Psoas muscle (tissue), 8 donors: Measurements from ENCODE around the gene KRTAP10-12. TPM values are rescaled to one million over a fixed set of nuclear protein-coding genes. Genes with fewer than 3 reads are reported as not detected.

Experiments used
- ATAC-seq, 4 donors: fragments of 200-7000 bp; cut with Tn5 transposase; one replicate each; pipeline ENCODE4 v1.9.1; 2020; ENCODE audit warnings: moderate library complexity in 3 of 4, mild to moderate bottlenecking in 2 of 4
- DNase-seq, 2 donors: peaks; one replicate each; pipeline ENCODE4 v3.0.0-alpha.2; 2020
- H3K27ac ChIP-seq: fragments of 200-600 bp; one replicate; pipeline ENCODE4 v1.8.0; 2022
- H3K27me3 ChIP-seq, 3 donors: fragments of 200-600 bp in 1 of 3; one replicate each; pipeline versions ENCODE4 v1.6.1 to v1.8.0; 2013 to 2022; ENCODE audit warnings: low read length in 2 of 3, mild to moderate bottlenecking in 2 of 3, moderate library complexity in 1 of 3; ENCODE audit not compliant: insufficient read depth in 3 of 3
- H3K36me3 ChIP-seq, 2 donors: fragments of 200-600 bp in 1 of 2; one replicate each; pipeline versions ENCODE4 v1.6.1 to v1.8.0; 2013 to 2022; ENCODE audit warnings: low read depth in 1 of 2, mild to moderate bottlenecking in 1 of 2, moderate library complexity in 1 of 2; ENCODE audit not compliant: insufficient read depth in 1 of 2
- H3K4me1 ChIP-seq: fragments of 200-600 bp; one replicate; pipeline ENCODE4 v1.8.0; 2022
- H3K4me3 ChIP-seq: fragments of 200-600 bp; one replicate; pipeline ENCODE4 v1.8.0; 2022; ENCODE audit warnings: mild to moderate bottlenecking
- H3K9me3 ChIP-seq: fragments of 200-600 bp; one replicate; pipeline ENCODE4 v1.8.0; 2022
- WGBS, 3 donors: extraction: QIAGEN DNeasy Blood & Tissue Kit; methylation state at CpG; one replicate each; pipeline versions ENCODE4 v1.1.6 to v1.1.7; 2013; 5-methylcytosine and 5-hydroxymethylcytosine counted together
- intact Hi-C, 2 donors: fragments of 100-400 bp; cut with DNase I; formaldehyde crosslinking; loops; one replicate each; pipeline versions ENCODE4 v1.11.0 to v1.14.2; 2022
- polyA plus RNA-seq, 3 donors: library from polyadenylated mRNA; stranded (reverse); fragments of 200-250 nt; gene quantifications; one replicate each; pipeline ENCODE4 v1.2.3, GENCODE V29; 2013
- total RNA-seq, 4 donors: library from RNA; stranded (reverse); fragmentation: NEBNext Ultra II Directional in 2 of 4; extraction: Animal tissue kit (Norgen Biotek cat#: 25700) in 2 of 4; gene quantifications; one replicate each; pipeline versions ENCODE4 v1.2.1 to v1.2.4, GENCODE V29; 2021 to 2023
- TF ChIP-seq, protein P1 (sequence below): fragments of 200-600 bp; IDR thresholded peaks from one replicate; pipeline ENCODE4 v1.8.0; 2022; ENCODE audit warnings: antibody characterized with exemption
- donor health status: healthy with polysubstance abuse.
- donor health status: DM: no; HTN: no; CAD: no; lungs with moderate emphysema.
- donor health status: Bipolar disorder and iron deficiency.
- donor health status: healthy.
- donor health status: DM: yes; HTN: yes; CAD: no.
- donor health status: DM: no; HTN: no; CAD: no.
- donor health status: DM: no; HTN: no; CAD: no.
- donor health status: DM: yes; HTN: yes; CAD: no.

Gene KRTAP10-12
- total and polyA plus RNA-seq, 7 donors, result not detected

DNA sequence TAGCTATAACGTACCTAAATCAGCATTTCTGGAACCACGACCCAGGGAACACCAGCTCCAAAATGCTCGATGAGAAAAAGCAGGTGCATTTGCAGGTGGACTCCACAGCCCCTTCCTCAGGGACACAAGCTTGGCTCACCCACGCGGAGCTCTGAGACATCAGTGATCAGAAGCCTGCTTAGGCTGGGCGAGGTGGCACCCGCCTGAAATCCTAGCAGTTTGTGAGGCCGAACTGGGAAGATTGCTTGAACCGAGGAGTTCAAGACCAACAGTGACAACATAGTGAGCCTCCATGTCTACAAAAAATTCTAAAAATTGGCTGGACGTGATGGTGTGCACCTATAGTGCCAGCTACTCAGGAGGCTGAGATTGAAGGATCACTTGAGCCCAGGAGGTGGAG is 16.9 kb downstream of the KRTAP10-12 start:
- peak in 1 of 2 donors; percentile 37 for DNase-seq
- 72 to 79% (median 77%) methylated on average over 10 of the region's 10 CpGs for WGBS, 3 donors

DNA sequence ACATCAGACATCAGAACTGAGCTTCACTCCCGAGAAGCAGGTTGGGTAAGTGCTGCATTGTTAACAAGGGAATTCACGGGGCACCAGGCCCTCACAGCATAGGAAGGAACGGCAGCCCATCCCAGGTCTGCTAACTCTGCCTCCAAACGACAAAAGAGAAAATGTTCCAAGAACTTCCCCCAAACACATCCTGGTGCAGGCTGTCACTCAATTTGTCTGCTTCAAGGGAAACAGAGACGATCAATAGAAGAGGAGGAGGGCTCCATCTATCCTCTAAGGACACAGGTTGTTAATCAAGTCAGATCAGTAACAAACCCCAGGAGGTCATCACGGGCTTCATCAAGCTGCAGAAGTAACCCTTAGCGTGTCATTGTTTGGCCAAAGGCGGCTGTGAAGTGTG is 17.9 kb downstream of the KRTAP10-12 start:
- ATAC-seq (no peak), DNase-seq (peak in 1 of 2 donors; percentile 27)
- Histone ChIP-seq H3K36me3 (no peaks in the 10 kb centered on the region), H3K9me3 (no peaks in the 10 kb centered on the region), H3K4me3 (no peak overlapping the region), H3K4me1 (no peaks in the 10 kb centered on the region), H3K27ac (no peak overlapping the region), H3K27me3 (peaks cover 0 to 69% (median 23%) of the 10 kb centered on the region in 3 donors)
- TF ChIP-seq, protein P1, sequence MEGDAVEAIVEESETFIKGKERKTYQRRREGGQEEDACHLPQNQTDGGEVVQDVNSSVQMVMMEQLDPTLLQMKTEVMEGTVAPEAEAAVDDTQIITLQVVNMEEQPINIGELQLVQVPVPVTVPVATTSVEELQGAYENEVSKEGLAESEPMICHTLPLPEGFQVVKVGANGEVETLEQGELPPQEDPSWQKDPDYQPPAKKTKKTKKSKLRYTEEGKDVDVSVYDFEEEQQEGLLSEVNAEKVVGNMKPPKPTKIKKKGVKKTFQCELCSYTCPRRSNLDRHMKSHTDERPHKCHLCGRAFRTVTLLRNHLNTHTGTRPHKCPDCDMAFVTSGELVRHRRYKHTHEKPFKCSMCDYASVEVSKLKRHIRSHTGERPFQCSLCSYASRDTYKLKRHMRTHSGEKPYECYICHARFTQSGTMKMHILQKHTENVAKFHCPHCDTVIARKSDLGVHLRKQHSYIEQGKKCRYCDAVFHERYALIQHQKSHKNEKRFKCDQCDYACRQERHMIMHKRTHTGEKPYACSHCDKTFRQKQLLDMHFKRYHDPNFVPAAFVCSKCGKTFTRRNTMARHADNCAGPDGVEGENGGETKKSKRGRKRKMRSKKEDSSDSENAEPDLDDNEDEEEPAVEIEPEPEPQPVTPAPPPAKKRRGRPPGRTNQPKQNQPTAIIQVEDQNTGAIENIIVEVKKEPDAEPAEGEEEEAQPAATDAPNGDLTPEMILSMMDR, result no peak
- intact Hi-C loops, result no loop called here
- 13 to 18% (median 14%) methylated on average over 8 of the region's 8 CpGs for WGBS, 3 donors

More for the DNA sequence above, 16.9 kb downstream of the KRTAP10-12 start:
- Histone ChIP-seq H3K27me3 (peaks cover 0 to 68% (median 30%) of the 10 kb centered on the region in 3 donors), H3K27ac (no peak overlapping the region), H3K36me3 (no peaks in the 10 kb centered on the region), H3K9me3 (no peaks in the 10 kb centered on the region), H3K4me3 (no peak overlapping the region), H3K4me1 (no peaks in the 10 kb centered on the region)
- intact Hi-C loops, result no loop called here
- ATAC-seq, result no peak
- TF ChIP-seq, protein P1, result no peak

DNA sequence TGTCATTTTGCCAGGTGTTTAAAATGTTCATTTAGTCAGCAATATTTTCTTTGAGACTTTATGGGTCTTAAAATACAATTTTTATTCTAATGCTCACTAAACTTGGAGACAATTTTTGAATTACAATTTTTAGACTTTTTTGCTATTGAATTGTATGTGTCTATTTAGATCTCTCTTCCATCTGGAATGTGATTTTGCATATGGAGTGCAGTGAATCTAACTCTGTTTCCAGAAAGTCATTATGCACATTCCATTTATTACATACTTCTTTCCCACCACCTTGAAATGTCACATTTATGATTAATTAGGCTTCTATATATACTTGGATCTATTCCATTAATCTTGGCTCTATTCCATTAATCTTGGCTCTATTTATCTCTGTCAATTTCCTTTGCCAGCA is 20.0 kb downstream of the KRTAP10-12 start:
- no peaks in the 10 kb centered on the region for H3K36me3 ChIP-seq
- no peak overlapping the region for H3K4me3 ChIP-seq
- peaks cover 0 to 66% (median 13%) of the 10 kb centered on the region in 3 donors for H3K27me3 ChIP-seq
- intact Hi-C loops, result no loop called here
- TF ChIP-seq, protein P1, result no peak
- no peaks in the 10 kb centered on the region for H3K9me3 ChIP-seq
- no peak overlapping the region for H3K27ac ChIP-seq
- H3K4me1 ChIP-seq, result no peaks in the 10 kb centered on the region
- no peak for ATAC-seq
- no peak for DNase-seq

DNA sequence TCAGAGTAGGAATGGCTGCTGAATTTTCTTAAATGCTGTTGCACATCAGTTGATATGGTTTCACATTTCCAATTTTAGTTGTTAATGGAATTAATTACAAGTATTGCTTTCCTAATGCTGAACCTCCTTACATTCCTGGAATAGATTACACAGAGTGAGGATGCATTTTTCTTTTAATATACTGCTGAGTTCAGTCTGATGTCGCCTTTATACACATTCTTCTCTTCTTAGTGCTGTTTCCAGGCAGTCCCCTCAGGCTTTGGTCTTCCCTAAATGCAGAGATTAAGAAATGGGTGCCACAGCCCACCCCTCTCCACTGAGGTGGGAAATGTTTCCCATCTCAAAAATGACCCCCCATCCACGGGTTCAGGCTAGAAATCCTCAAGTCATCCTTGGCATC is 21.1 kb downstream of the KRTAP10-12 start:
- Histone ChIP-seq H3K36me3 (no peaks in the 10 kb centered on the region), H3K4me1 (no peaks in the 10 kb centered on the region), H3K9me3 (no peaks in the 10 kb centered on the region), H3K4me3 (no peak overlapping the region), H3K27ac (no peak overlapping the region), H3K27me3 (peaks cover 0 to 63% (median 11%) of the 10 kb centered on the region in 3 donors)
- intact Hi-C loops, result no loop called here
- WGBS, 3 donors, result 43 to 61% (median 48%) methylated on average over 2 of the region's 2 CpGs
- TF ChIP-seq, protein P1, result no peak
- no peak for DNase-seq
- ATAC-seq, result no peak

DNA sequence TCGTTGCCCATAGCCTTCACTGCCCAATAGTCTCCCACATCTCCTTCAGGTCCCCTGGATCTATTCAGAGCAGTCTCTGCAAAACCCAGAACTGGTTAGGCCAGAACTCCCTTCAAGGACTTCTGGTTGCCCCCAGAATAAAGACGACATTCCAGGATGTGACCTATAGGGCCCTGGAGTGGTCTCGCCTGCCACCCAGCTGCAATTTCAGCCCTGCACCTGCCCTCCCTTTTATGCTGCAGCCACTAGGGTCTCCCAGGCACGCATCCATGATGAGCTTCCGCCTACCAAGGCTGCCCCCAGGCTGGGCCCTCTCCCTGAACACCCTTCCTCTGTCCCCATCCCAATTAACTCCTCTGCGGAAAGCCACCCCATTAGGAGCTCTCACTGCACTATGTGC is 21.6 kb downstream of the KRTAP10-12 start:
- no peaks in the 10 kb centered on the region for H3K36me3 ChIP-seq
- ATAC-seq (no peak), DNase-seq (no peak)
- 48 to 63% (median 55%) methylated on average over 6 of the region's 6 CpGs for WGBS, 3 donors
- H3K27me3 ChIP-seq, result peaks cover 0 to 63% (median 11%) of the 10 kb centered on the region in 3 donors
- H3K9me3 ChIP-seq, result no peaks in the 10 kb centered on the region
- TF ChIP-seq, protein P1, result no peak
- H3K4me3 ChIP-seq, result no peak overlapping the region
- no peak overlapping the region for H3K27ac ChIP-seq
- intact Hi-C loops, result no loop called here
- H3K4me1 ChIP-seq, result no peaks in the 10 kb centered on the region
